Stimulated activated CD4-positive, alpha-beta T cell treated with anti-CD3 and anti-CD28 coated beads, Interleukin-1b, Interleukin-23, amount 100 ng/mL, for 1 hour (primary cell): ENCODE results near the gene SF3A1.
A peak's percentile ranks its signal among the peaks of the same experiment; 100 is the strongest.

ENCODE experiments used
- DNase-seq, 2 donors: peaks; one replicate each; pipeline ENCODE4 v3.0.0-alpha.2; 2020; ENCODE audit warnings: low read depth in 2 of 2

SF3A1 gene

DNA sequence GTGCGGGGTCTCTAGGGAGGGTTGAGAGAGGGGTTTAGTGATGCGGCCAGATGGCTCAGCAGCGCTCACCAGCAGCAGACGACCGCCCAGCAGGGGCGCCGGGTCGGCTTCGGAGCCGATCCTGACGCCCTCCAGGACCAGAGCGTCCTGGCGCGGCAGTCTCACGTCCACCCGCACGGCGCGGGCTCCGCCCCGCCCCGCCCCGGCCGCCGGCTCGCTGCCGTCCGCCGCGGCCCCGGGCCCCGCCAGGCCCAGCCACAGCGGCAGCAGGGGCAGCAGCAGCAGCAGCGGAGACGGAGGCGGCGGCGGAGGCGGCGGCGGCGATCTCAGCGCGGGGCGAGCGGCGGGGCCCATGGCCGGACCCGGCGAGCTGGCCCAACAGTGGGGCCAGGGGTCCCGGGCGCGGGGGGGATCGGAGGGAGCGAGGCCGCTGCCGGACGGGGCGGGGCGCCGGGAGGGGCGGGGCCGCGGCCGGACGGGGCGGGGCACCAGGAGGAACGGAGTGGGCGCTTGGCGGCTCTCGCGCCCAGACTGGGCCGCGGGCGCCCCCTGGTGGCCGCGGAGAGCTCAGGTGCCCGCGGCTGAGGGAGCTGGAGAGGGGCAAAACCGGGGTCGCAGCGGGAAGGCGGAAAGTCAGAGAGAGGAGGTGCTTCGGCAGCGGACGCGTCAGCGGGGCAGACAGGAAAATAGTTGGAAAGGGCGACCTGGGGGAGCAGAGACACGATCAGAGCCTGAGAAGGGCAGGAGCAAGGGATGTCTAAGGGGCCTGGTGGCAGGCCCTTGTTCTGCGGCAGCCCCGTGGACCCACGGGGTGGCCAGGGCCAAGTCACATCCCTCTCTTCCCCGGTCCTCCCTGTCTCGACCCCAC lies 30.5 kb upstream of the SF3A1 start, which contains the start of gene RNF215:
RNF215 (minus strand) TSS at position 452 of the 868 bp plus-strand sequence; CDS start at position 354, 98 bp downstream.
- peak; percentile 55 to 69 for DNase-seq

DNA sequence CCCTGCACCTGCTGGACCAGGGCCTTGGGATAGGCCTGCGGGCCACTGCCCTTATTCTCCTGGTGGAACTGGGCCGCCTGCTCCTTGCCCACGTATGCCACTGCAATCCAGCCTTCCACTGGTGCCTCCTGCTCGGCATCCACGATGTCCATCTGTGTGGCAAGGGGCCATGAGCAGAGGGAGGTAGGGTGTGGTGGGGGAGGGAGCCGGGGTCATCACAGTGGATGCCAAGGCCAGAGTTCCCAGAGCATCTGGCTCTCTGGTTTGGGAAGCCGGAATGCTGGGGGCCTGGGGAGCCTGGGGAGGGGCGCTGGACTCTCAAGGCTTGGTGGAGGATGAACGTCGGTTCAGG lies 29.9 kb upstream of the SF3A1 start:
- no peak for DNase-seq

DNA sequence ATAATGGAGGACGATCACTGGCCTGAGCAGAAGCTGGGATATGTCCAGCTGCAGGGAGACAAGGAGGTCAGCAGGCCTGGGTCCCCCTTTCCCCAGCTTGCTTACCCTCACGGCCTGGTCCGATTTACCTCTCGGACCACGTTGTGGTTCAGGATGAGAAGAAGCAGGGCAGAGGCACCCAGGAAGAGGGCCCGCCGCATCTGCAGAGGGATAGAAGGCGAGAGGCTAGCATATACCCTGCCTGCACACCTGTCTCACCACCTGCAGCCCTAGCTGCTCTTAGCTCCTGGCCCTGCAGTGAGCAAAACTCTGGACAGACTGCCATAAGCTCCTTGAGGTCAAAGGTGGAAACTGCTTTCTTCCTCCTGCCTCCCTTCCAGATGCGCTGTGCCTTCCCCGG lies 29.2 kb upstream of the SF3A1 start:
- no peak for DNase-seq

DNA sequence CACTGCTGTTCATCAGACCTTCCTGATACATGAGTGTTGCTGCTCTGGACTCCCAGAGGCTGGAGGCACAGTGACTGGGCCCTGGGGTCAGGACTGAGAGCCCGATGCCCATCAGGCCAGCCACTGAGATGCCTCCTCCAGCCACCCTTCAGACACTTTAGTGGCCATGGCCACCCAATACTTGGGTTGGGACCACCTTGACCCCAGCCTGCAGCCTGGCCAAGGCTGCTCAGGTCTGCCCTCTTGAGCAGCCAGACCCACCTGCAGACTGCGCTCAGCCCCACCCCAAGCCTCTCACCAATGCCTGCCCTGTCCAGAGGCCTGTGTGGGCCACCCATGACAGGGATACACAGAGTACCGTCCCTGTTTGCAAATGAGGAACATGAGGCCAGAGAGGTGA lies 26.4 kb upstream of the SF3A1 start:
- no peak for DNase-seq

DNA sequence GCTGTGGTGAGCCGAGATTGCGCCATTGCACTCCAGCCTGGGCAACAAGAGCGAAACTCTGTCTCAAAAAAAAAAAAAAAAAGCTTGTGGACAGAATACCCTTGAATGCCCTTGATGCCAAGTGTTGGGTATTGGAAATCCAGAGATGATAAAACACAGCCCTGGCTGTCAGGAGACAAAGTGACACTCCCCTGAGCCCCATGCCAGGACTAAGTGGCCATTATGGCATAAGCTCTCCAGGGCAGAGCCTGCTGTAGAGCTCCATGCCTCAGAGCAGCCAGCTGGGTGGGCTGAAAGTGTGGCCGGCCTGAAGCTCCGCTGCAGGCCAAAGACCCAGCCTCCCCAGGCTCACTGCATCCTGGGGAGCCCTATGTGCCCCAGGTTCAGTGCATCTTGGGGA lies 25.6 kb upstream of the SF3A1 start:
- no peak for DNase-seq

DNA sequence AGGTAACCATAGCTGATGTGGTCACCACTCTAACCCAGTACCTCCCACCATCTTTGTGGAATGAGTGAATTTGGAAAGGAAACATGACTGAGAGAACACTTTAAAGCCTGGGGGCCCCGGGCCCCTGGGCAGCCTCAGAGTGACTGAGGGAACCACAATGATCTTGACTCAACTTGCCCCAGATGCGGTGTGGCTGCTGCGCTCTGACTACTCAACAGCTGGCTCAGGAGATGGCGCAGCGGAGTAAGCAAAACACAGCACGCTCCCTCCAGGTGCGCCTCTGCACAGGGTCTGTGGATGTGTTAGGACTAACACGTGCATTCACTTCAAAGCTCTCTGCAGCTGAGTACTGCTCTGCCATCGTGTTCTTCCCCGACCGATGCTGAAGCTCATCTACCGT lies 24.6 kb upstream of the SF3A1 start:
- no peak for DNase-seq

DNA sequence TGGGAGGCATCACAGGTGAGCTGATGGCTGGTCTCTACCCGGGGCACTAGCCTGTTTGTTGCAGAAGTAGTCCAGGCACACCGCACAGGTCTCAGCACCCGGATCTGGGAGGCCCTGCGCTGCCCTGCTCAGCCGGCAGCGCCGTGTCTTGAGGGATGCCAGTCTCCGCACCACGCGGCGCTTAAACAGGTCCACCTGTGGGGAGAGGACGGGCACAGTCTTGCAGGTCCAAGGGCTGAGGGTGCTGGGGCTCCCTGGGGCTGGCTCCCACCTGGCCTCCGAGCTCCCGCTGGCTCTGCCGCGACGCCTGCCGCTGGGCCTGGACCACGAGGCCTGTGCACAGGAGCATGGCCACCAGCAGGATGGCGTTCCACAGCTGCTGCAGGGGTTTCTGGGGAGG lies 23.3 kb upstream of the SF3A1 start:
- DNase-seq: no peak

DNA sequence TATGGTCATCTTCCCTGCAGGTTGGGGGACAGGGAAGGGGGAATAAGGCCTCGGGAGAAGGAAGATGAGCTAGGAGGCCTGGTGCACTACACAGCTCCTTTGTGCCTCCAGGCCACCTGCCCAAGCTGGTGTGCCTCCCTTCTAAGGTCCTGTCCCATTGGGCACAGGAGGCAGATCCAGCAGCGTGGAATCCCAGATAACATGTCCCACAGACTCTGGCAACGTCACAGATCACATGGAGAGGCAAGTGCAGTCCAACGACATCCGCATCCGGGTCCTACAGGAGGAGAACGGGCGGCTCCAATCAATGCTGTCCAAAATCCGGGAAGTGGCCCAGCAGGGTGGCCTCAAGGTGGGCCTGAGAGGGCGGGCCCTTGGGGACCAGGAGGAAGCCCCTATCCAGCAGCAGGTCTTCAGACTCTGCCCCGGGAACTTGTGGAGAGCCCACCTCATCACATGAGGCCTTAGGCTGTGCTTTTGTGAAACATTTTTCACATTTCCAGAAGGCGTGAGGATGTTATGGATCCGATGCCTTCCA lies 18.7 kb upstream of the SF3A1 start:
- DNase-seq: no peak

DNA sequence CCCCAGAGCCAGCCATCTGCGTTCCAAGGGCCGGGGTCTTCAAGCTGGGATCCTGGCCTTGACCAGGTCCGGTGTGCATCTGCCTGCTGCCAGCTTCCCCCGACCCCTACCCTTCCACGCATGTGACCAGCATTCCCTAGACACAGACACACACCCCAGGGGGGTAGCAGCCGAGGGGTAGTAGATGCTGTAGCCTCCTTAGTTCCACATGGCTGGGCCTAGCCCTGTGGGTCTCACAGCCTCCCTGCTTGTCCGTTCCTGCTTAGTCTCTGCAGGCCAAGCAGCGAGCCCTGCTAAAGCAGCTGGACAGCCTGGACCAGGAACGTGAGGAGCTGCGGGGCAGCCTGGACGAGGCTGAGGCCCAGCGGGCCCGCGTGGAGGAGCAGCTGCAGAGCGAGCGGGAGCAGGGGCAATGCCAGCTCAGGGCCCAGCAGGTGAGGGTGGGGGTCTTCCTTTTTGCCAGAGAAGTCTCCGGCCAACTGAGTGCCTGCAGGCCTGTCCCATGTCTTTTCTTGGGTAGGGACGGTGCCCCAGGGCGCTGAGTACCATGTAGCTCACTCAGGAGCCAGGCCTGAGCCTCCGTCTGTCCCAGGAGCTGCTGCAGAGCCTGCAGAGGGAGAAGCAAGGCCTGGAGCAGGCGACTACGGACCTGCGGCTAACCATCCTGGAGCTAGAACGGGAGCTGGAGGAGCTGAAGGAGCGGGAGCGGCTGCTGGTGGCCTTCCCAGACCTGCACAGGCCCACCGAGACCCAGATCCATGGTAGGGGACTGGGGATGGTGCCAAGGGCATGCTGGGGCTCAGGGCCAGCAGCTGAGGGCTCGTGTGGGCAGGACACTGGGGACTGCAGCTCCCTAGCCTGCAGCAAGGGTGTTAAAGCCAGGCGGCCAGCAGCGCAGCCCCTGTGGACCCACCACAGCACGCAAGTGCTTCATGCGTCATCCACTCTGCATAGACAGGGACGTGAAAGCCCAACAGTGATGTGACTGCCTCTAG lies 16.9 kb upstream of the SF3A1 start:
- no peak for DNase-seq

DNA sequence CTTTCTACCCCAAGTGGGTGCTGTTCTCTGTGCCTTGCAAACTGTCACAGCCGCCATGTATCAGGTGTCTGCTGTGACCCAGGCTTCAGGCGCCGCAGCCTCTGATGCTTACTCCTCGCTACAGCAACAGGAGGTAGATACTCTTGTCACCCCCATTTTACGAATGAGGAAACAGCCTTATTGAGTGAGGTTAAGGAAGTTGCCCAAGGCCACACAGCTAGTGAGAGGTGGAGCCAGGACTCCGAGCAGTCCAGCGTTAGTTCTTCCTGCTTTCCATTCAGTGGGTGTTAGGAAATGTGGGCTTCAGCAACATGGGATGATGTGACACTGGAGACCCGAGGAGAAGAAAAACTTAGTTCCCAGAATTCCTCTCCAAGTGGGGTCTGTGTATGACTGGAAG lies 16.2 kb upstream of the SF3A1 start:
- DNase-seq: no peak

DNA sequence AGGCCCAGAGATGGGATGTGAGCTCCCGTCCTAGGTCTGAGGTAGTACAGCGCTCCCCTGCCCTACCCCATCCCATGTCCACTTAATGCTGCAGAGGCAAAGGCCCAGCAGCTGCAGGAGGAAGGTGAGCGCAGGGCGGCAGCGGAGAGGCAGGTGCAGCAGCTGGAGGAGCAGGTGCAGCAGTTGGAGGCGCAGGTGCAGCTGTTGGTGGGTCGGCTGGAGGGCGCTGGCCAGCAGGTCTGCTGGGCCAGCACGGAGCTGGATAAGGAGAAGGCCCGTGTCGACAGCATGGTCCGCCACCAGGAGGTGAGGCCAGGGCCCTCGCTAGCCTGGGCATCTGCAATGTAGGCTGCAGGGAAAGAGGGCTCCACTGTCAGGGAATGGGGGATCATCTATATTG lies 15.3 kb upstream of the SF3A1 start:
- no peak for DNase-seq

DNA sequence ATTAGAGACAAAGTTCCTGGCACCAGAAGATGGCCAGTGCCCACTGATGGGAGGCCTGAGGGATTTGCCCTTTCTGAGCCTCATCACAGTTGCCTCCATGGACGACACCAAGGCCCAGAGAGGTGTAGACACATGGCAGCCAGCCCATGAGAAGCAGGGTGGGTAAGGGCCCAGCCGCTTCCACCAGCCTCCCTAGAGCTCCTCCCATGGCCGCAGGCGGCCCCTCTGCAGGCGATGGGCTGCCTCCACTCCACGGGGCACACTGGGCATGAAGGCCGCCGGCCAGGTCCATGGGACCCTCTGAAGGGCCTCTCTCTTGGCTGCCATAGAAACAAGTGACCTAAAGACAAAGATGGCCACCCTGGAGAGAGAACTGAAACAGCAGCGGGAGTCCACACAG lies 14.6 kb upstream of the SF3A1 start:
- DNase-seq: no peak

DNA sequence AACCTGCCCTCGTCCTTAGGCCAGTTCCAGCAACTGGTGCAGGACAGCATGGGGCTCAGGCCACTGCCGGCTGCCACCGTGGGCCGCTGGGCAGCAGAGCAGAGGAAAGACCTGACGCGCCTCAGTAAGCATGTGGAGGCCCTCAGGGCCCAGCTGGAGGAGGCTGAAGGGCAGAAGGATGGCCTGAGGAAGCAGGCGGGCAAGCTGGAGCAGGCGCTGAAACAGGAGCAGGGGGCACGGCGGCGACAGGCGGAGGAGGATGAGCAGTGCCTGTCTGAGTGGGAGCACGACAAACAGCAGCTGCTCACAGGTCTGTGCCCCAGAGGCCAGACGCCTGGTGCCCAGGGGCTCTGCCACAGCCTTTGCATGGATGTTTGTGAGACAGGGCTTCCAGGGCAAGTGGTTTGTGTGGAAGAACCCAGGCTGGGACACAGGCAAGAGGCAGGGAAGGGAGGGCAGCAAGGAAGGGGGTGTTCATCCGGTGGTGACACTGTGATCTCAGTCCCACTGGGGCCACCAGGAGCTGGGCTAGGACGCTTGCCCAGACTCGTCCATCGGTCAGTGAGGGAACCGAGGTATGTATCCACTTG lies 14.0 kb upstream of the SF3A1 start:
- DNase-seq: no peak

DNA sequence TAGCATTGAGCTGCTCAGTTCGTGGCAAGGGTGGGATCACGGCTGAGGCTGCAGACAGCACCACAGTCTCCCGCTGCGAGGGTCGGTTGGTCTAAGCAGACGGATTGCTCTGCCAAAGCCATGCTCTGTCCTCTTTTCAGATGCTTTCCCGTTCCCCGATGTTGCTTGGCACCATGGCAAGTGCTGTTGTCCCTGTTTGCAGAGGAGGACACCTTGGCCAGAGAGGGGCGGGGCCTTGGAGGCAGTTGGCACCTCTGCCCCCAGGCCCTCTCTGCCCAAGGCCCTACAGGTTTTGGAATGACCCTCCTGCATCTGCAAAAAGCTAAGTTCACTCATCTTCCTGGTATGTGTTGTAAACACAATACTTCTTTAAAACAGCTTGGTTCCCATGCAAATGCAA lies 11.7 kb upstream of the SF3A1 start:
- no peak for DNase-seq

DNA sequence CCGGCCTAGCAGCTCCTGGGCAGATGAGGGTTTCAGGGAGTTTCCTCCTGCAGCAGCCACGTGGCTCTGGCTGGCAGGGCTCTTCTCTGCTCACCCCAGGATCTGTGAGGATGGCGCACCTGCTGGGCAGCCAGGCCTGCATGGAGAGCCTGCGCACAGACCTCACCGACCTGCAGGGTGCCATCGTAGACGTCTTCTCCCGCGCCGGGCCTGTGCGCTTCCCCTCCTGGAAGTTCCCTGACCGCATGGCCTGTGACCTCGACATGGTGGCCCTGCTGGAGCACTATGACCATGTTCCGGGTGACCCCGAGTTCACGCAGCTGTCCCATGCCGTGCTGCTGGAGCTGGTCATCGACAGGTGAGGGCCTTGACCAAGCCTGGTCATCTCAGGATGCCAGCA lies 9.2 kb upstream of the SF3A1 start:
- DNase-seq: no peak

DNA sequence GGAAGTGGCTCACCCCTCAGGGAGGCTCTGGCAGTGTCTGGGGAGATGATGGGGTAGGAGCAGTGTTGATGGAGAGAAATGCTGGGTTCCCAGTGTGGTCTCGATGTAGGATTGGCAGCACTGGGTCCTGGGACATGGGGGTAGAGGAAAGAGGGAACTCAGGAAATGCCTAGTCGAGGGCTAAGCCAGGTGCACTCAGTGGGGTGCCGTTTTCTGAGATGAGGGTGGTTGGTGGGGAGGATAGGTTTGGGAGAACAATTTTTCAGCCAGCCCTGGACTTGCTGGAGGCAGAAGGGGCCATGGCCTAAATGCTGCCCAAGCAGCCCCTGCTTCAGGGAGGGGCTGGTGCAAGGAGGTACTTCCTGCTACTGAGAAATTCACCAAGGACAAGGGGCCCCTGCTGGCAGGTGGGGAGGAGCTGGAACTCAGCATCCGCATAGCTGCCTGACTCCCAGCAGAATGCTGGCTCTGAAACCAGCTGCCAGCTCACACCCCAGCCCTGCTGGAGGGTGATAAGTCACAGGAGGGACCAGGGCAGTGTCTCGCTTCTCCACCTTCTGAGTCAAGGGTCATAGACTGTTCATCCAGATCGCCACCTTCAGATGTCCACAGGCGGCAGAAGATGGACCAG lies 6.1 kb upstream of the SF3A1 start:
- no peak for DNase-seq

DNA sequence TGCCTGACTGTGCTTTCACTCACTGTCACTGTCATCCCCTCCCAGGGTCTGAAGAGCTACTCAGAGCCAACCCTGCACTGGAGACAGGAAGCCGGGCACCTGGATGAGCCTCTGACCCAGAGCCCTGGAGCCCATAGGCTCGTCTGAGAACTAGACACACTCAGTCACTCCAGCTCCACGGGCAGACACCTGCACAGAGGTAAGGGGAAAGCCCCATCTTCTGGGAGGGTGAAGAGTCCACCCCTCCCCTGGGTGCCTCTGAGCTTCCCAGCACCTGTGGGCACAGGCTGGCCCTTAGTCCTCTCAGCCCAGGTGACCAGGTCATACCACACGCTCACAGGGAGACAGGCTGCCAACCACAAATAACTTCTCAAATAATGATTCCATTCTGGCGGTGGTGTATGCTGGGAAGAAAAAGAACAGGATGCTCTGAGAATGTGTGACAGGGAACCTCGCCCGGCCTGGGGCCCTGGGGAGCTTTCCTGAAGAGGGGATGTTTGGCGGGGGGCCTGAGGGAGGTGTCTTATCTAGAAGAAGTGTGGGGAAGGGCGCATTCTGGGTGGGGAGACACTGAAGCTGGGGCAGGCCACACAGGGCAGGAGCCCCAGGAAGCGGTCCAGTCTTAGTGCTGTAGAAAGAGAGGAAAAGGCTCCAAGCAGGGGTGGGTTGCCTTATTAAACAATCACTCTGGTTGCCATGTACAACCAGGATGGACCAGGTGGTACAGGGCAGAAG lies 5.4 kb upstream of the SF3A1 start:
- DNase-seq: no peak

DNA sequence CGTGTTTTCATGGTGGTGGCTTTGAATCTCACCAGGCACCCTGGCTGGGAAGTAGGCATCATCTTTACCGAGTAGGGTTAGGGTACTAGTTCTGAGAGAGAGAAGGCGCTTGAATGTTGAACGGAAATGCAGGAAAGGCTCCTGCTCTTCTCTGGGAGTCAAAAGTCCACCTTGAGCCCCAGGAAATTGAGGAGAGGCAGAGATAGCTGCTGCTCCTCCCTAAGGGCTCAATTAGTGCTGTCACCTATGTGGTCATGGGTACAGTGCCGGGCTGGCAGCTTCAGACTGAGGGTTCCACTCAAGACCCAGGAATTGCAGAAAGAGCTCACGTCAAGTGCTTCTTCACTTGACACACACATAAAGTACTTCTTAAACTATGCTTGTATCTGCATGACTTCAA lies 1.8 kb upstream of the SF3A1 start:
- no peak for DNase-seq

DNA sequence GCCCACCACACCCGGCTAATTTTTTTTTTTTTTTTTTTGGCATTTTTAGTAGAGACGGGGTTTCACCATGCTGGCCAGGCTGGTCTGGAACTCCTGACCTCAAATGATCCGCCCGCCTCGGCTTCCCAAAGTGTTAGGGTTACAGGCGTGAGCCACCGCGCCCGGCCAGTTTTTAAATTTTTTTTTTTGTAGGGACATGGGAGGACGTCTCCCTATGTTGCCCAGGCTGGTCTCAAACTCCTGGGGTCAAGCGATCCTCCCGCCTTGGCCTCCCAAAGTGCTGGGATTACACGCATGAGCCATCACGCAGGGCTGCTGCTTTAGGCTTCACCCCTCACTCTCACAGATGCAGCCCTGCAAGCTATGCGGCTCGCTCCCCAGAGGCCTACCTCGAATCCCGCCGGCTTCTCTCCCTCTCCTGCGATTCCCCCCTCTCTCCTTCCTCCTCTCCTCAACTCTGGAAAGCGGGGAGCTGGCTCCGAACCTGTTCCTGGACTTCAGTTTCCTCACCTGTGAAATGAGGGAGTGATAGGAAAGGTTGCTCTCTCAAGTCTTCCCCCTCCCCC lies 1.0 kb upstream of the SF3A1 start:
- DNase-seq: no peak

DNA sequence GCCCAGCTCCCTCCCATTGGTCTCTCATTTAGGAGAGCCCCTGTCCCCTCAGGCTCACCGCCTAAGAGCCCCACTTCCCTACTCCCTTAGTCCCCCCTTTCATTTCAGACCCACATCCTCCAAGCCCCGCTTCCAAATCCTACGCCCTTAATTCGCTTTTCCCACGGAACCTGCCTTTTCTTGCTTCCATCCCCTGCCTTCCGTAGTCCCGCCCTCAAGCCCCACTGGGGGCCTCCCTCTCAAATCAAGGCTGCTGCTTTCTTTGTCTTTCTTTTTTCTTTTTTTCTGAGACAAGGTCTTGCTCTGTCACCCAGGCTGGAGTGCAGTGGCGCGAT lies 509 bp upstream of the SF3A1 start:
- DNase-seq: no peak

DNA sequence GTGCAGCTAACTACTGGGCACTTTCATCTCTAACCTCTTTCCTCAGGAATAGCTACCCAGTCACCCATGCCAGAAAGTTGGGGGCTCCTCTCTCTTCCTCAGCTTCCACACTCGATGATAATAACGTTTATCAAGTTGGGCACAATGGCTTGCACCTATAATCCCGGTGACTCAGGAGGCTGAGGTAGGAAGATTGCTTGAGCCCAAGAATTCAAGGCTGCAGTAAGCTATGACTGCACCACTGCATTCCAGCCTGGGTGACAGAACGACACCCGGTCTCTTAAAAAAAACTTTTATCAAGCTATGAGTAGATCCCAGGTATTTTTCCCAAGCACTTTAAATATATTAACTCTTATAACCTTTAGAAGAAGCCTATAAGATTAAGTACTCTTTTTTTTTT lies 2.0 kb downstream of the SF3A1 start:
- no peak for DNase-seq
